Motor neuron (in vitro differentiated cells): Measurements from ENCODE around the gene KCNJ4. TPM values are rescaled to one million over a fixed set of nuclear protein-coding genes. Genes with fewer than 3 reads are reported as not detected.

Experiments
- ATAC-seq, 8 experiments: fragments of 200-7000 bp; cut with Tn5 transposase; replicated peaks in 6 of 8; 2 replicates each; pipeline ENCODE4 v1.8.0; 2021; ENCODE audit warnings: mild to moderate bottlenecking in 8 of 8, moderate library complexity in 8 of 8
- H3K27ac ChIP-seq, 2 donors: fragments of 250-450 bp; sonication (Bioruptor Pico); 2 replicates each; pipeline ENCODE4 v1.9.0; 2021; ENCODE audit warnings: antibody characterized with exemption in 2 of 2, mild to moderate bottlenecking in 2 of 2, moderate library complexity in 1 of 2
- H3K4me1 ChIP-seq, 2 donors: fragments of 250-450 bp; sonication (Bioruptor Pico); replicated peaks in 1 of 2; 2 replicates each; pipeline ENCODE4 v1.6.1; 2021; ENCODE audit warnings: antibody characterized with exemption in 2 of 2, mild to moderate bottlenecking in 2 of 2, moderate library complexity in 1 of 2
- H3K4me3 ChIP-seq, 5 donors: fragments of 250-450 bp; sonication (Bioruptor Pico); 2 replicates each; pipeline ENCODE4 v1.9.0; 2021; ENCODE audit warnings: antibody characterized with exemption in 5 of 5, mild to moderate bottlenecking in 5 of 5, moderate library complexity in 4 of 5
- WGBS, 10 experiments: fragments of 450-650 bp; shearing (Covaris generic); methylation state at CpG; one replicate each; pipeline ENCODE4 v1.0.0; 2022; 5-methylcytosine and 5-hydroxymethylcytosine counted together
- in situ Hi-C, 9 experiments: fragments of 400-800 bp; cut with MboI; loops; one replicate each; pipeline ENCODE4 v1.15.0; 2021; ENCODE audit warnings: low sequenced_read_pairs in 9 of 9, low pct_unique_long_range_greater_than_20kb in 2 of 9; ENCODE audit not compliant: unreplicated experiment in 9 of 9
- total RNA-seq, 8 experiments: library from RNA; unstranded; fragments of 300-600 nt; gene quantifications; 2 replicates each; pipeline versions ENCODE4 v1.2.3 to v1.2.4, GENCODE V29; 2022

KCNJ4 gene
- total RNA-seq, 8 experiments from 2014 or later, result 0.20 to 6.0 (median 3.3) TPM; not detected in 1

GRCh38 chr22:38467904-38468442, 13.0 kb upstream of the KCNJ4 start, which contains the start of gene KDELR3:
KDELR3 (plus strand) TSS chr22:38468096; CDS start chr22:38468234, 138 bp downstream.
- no peak within 1 kb of the TSS for H3K27ac ChIP-seq
- ATAC-seq, result peak; percentile 65 to 96 (median 75)
- peak within 1 kb of the TSS in 4 of 5 donors; percentile 11 to 37 (median 31) for H3K4me3 ChIP-seq
- peaks cover 10 to 18% of the 10 kb centered on the region in 2 donors for H3K4me1 ChIP-seq
- in situ Hi-C loops, result no loop called here
- WGBS, 10 experiments, result 0 to 45% (median 4%) methylated on average over 2 to 15 of the region's 53 CpGs; no CpG with 5 or more reads in 4 of the 10 experiments

GRCh38 chr22:38467438-38467903, 12.5 kb upstream of the KCNJ4 start:
- WGBS, 10 experiments, result 15 to 52% (median 29%) methylated on average over 5 to 9 of the region's 20 CpGs; no CpG with 5 or more reads in 7 of the 10 experiments
- in situ Hi-C loops, result no loop called here
- Histone ChIP-seq H3K4me1 (peaks cover 15 to 20% of the 10 kb centered on the region in 2 donors), H3K27ac (no peak overlapping the region), H3K4me3 (peak overlapping the region in 4 of 5 donors; percentile 11 to 37 (median 31))
- ATAC-seq, result peak in 7 of 8 experiments; percentile 6 to 45 (median 12)

GRCh38 chr22:38465673-38466490, 10.9 kb upstream of the KCNJ4 start:
- WGBS, 10 experiments, result 30 to 100% (median 80%) methylated on average over 1 to 9 of the region's 26 CpGs; no CpG with 5 or more reads in 3 of the 10 experiments
- no peak overlapping the region for H3K4me3 ChIP-seq
- peaks cover 21 to 27% of the 10 kb centered on the region in 2 donors for H3K4me1 ChIP-seq
- no peak overlapping the region for H3K27ac ChIP-seq
- ATAC-seq, result no peak
- in situ Hi-C loops, result no loop called here

- Histone ChIP-seq H3K4me3 (no peak overlapping the region), H3K4me1 (peaks cover 21 to 28% of the 10 kb centered on the region in 2 donors), H3K27ac (no peak overlapping the region)
- ATAC-seq, result no peak
- in situ Hi-C loops, result no loop called here
- WGBS, 10 experiments, result 82 to 100% (median 91%) methylated on average over 1 to 8 of the region's 10 CpGs; no CpG with 5 or more reads in 2 of the 10 experiments
Observed at GRCh38 chr22:38464992-38465672, 10.1 kb upstream of the KCNJ4 start.

GRCh38 chr22:38462960-38463784, 8.2 kb upstream of the KCNJ4 start:
- H3K4me1 ChIP-seq, result peaks cover 21 to 29% of the 10 kb centered on the region in 2 donors
- in situ Hi-C loops, result no loop called here
- ATAC-seq, result peak in 5 of 8 experiments; percentile 57 to 77 (median 74)
- WGBS, 10 experiments, result 0 to 100% (median 70%) methylated on average over 1 to 8 of the region's 28 CpGs; no CpG with 5 or more reads in 1 of the 10 experiments
- H3K4me3 ChIP-seq, result peak overlapping the region in 2 of 5 donors; percentile 3 to 16
- H3K27ac ChIP-seq, result no peak overlapping the region

GRCh38 chr22:38461414-38462081, 6.5 kb upstream of the KCNJ4 start:
- Histone ChIP-seq H3K4me1 (peaks cover 31 to 38% of the 10 kb centered on the region in 2 donors), H3K27ac (no peak overlapping the region), H3K4me3 (peak overlapping the region in 2 of 5 donors; percentile 17 to 25)
- WGBS, 10 experiments, result 0 to 51% (median 49%) methylated on average over 2 to 7 of the region's 51 CpGs; no CpG with 5 or more reads in 5 of the 10 experiments
- in situ Hi-C loops, result no loop called here
- peak; percentile 78 to 95 (median 84) for ATAC-seq

GRCh38 chr22:38461057-38461413, 6.0 kb upstream of the KCNJ4 start:
- Histone ChIP-seq H3K4me1 (peaks cover 34 to 43% of the 10 kb centered on the region in 2 donors), H3K27ac (no peak overlapping the region), H3K4me3 (peak overlapping the region in 2 of 5 donors; percentile 17 to 25)
- WGBS, 10 experiments, result 27 to 100% (median 29%) methylated on average over 1 to 5 of the region's 9 CpGs; no CpG with 5 or more reads in 5 of the 10 experiments
- in situ Hi-C loops, result no loop called here
- ATAC-seq, result peak in 6 of 8 experiments; percentile 21 to 45 (median 34)

GRCh38 chr22:38460426-38460840, 5.4 kb upstream of the KCNJ4 start:
- no peak for ATAC-seq
- Histone ChIP-seq H3K4me1 (peaks cover 34 to 44% of the 10 kb centered on the region in 2 donors), H3K4me3 (no peak overlapping the region), H3K27ac (no peak overlapping the region)
- in situ Hi-C loops, result no loop called here
- 26 to 100% (median 70%) methylated on average over 1 to 3 of the region's 8 CpGs; no CpG with 5 or more reads in 7 of the 10 experiments for WGBS, 10 experiments

- WGBS, 10 experiments, result 57 to 84% (median 67%) methylated on average over 1 to 6 of the region's 14 CpGs; no CpG with 5 or more reads in 1 of the 10 experiments
- in situ Hi-C loops, result no loop called here
- Histone ChIP-seq H3K4me3 (no peak overlapping the region), H3K27ac (no peak overlapping the region), H3K4me1 (peaks cover 23 to 48% of the 10 kb centered on the region in 2 donors)
- ATAC-seq, result peak in 1 of 8 experiments; percentile 24
Observed at GRCh38 chr22:38456841-38457699, 2.1 kb upstream of the KCNJ4 start.

GRCh38 chr22:38456272-38456835, 1.4 kb upstream of the KCNJ4 start:
- 0 to 67% (median 30%) methylated on average over 1 to 3 of the region's 17 CpGs; no CpG with 5 or more reads in 4 of the 10 experiments for WGBS, 10 experiments
- ATAC-seq, result no peak
- Histone ChIP-seq H3K4me1 (peaks cover 20 to 50% of the 10 kb centered on the region in 2 donors), H3K27ac (no peak overlapping the region), H3K4me3 (peak overlapping the region; percentile 53 to 80 (median 57))
- in situ Hi-C loops, result no loop called here
